ENCODE data around the gene DOK4.

Gene DOK4

GRCh38 chr16:57525761-57526160 is 39.5 kb upstream of the DOK4 start:
- no peak overlapping the region for H3K27ac Mint-ChIP-seq
- peaks cover 34% of the 10 kb centered on the region for H3K27me3 Mint-ChIP-seq (ENCODE audit: low read depth, poor library complexity)
- H3K4me1 Mint-ChIP-seq, result peaks cover 33% of the 10 kb centered on the region
- no peak overlapping the region for H3K4me3 Mint-ChIP-seq
- peak; percentile 46 for DNase-seq
- TF ChIP-seq CTCF (IDR thresholded peaks at IDR 0.05), result no peak
- peaks cover 17% of the 10 kb centered on the region for H3K36me3 Mint-ChIP-seq (ENCODE audit: low read depth)
- H3K9me3 Mint-ChIP-seq, result no peaks in the 10 kb centered on the region

GRCh38 chr16:57522960-57523359 is 36.7 kb upstream of the DOK4 start:
- H3K9me3 Mint-ChIP-seq, result no peaks in the 10 kb centered on the region

GRCh38 chr16:57519796-57520360 is 33.6 kb upstream of the DOK4 start:
- DNase-seq, result peak; percentile 88
- Mint-ChIP-seq H3K27ac (no peak overlapping the region), H3K4me3 (no peak overlapping the region), H3K27me3 (ENCODE audit: low read depth, poor library complexity) (no peaks in the 10 kb centered on the region), H3K36me3 (ENCODE audit: low read depth) (peaks cover 16% of the 10 kb centered on the region), H3K4me1 (peaks cover 10% of the 10 kb centered on the region), H3K9me3 (no peaks in the 10 kb centered on the region)
- TF ChIP-seq CTCF (IDR thresholded peaks at IDR 0.05), result peak; percentile 98

More at GRCh38 chr16:57522960-57523359, 36.7 kb upstream of the DOK4 start:
- H3K4me3 Mint-ChIP-seq, result no peak overlapping the region
- peaks cover 12% of the 10 kb centered on the region for H3K27me3 Mint-ChIP-seq (ENCODE audit: low read depth, poor library complexity)
- peaks cover 12% of the 10 kb centered on the region for H3K4me1 Mint-ChIP-seq
- DNase-seq, result no peak
- H3K27ac Mint-ChIP-seq, result no peak overlapping the region
- TF ChIP-seq CTCF (IDR thresholded peaks at IDR 0.05), result no peak
- H3K36me3 Mint-ChIP-seq (ENCODE audit: low read depth), result peaks cover 13% of the 10 kb centered on the region

- no peak for TF ChIP-seq CTCF (IDR thresholded peaks at IDR 0.05)
- Mint-ChIP-seq H3K4me1 (peaks cover 17% of the 10 kb centered on the region), H3K36me3 (ENCODE audit: low read depth) (peaks cover 16% of the 10 kb centered on the region), H3K27ac (no peak overlapping the region), H3K4me3 (no peak overlapping the region), H3K9me3 (no peaks in the 10 kb centered on the region), H3K27me3 (ENCODE audit: low read depth, poor library complexity) (no peaks in the 10 kb centered on the region)
- DNase-seq, result no peak
Measured at GRCh38 chr16:57518922-57519321, 32.6 kb upstream of the DOK4 start.

GRCh38 chr16:57518520-57518919 is 32.2 kb upstream of the DOK4 start:
- TF ChIP-seq CTCF (IDR thresholded peaks at IDR 0.05), result no peak
- Mint-ChIP-seq H3K27me3 (ENCODE audit: low read depth, poor library complexity) (no peaks in the 10 kb centered on the region), H3K4me3 (no peak overlapping the region), H3K9me3 (no peaks in the 10 kb centered on the region), H3K27ac (no peak overlapping the region), H3K4me1 (peaks cover 21% of the 10 kb centered on the region), H3K36me3 (ENCODE audit: low read depth) (peaks cover 16% of the 10 kb centered on the region)
- no peak for DNase-seq

Measured in nephron progenitor cell (in vitro differentiated cells).